HG03571 (cell line): ENCODE results near the gene ARFGEF3.
"Not testable (repeated sequence)": the region's sequence is repeated elsewhere in the genome, so short reads cannot be mapped to it uniquely, and the experiment has no call there.

Source experiments
- ATAC-seq: cut with Tn5 transposase; IDR thresholded peaks from one replicate; pipeline ENCODE4 v1.9.1; 2021; ENCODE audit not compliant: unreplicated experiment

Gene ARFGEF3

DNA sequence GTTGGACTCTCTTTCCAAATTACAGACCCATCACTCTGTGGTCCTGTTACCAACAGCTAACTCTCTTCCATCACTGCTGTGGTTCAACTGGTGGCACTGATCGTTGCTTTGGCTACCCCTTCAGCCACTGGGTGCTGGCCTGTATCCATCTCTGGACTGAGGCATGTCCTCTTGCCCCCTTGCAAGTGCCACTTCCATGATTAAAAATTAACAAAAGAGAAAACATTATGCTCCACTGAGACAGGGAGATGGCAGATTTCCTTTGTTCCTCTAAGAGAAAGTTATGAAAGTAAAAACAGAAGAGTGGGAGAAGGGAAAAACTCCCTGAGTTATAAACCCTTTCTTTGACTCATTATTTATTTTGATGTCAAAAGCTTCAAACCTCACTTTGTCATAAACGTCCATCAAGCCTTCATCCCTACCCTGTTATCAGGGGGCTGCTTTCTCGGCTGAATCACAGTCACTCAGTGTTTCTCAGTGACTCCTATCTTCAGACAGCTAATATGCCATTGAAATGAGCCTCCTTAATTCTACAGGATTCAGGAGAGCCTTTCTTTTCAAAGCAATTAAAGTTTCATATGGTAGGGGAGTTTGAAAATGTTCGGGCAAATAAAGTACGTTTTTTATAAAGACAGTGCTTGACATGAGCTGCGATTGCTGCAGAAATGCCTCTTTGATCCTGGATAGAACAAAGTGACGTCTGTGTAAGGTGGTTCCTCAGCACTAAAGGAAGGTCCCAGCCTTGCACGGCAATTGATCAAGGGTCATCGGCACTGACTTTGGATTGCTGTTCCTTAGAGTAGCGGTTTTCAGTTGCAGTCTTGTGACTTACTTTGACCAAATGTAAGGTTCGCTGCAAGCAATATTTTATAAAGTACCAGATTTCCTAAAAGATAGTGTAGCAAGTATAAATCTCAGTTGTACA lies 106.5 kb downstream of the ARFGEF3 start:
- no peak for ATAC-seq

DNA sequence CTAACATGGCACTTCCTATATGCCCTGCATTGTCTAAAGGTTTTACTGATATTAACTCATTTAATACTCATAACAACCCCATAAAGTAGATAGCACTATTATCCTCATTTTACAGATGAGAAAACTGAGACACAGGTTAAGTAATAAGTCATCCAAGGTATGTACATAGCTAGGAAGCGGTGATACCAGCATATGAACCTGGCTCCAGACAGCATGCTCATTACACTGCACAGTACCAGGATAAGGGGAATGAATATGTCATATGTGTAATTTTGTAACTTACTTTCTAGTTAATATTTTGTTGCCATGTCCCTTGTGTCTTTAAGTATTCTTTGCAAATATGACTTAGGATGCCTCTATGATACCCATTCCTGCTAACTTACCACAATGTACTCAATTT lies 109.7 kb downstream of the ARFGEF3 start:
- ATAC-seq = no peak

DNA sequence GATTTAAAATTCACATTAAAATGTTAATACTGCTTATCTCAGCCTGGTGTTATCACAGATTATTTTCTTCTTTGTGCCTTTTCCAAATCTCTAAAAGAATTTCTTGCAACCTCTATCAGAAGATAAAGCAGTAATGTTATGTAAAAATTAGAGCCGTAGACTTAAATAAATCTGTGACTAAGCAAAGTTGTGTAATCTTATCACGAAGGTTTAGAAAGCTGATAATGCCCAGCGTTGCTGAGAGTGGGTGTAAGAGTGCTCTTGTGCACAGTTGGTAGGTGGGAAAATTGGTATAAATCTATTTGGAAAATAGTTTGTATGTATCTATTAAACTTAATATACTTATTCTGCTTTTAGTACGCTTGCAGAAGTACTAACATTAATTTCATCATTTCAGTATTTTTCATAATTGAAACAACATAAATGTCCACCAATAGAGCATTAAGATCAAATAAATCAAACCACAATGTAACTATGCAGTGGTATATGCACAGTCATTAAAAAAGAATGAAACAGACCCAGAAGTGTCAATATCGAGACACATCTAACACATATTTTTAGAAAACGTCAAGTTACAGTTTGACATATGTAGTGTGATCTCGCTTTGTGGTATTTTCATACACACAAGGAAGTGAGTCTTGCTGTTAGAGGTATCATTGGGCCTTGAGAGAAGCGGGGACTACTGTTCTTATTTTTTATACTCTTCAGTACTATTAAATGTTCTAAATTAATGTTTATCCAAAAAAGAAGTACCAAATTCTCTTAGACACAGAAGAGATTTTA lies 111.0 kb downstream of the ARFGEF3 start:
- ATAC-seq = no peak

DNA sequence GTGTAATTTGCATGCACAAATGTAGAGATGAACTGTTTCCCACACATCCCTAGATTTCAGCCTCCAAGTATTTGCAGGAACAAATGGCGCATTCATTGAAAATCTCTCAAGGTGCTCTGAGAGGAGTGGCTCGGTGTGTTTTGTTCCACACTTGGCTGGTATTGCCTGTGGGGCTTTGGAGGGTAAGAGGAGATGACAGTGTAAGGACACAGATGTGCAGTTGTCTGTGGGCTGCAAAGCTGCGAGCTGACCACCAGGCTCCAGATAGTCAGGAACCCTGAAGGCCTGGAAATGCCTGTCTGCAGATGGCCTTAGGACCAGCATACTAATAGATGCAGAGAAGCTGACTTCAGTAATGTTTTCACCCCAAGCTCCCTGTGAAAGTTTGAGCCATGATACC lies 114.2 kb downstream of the ARFGEF3 start:
- no peak for ATAC-seq

DNA sequence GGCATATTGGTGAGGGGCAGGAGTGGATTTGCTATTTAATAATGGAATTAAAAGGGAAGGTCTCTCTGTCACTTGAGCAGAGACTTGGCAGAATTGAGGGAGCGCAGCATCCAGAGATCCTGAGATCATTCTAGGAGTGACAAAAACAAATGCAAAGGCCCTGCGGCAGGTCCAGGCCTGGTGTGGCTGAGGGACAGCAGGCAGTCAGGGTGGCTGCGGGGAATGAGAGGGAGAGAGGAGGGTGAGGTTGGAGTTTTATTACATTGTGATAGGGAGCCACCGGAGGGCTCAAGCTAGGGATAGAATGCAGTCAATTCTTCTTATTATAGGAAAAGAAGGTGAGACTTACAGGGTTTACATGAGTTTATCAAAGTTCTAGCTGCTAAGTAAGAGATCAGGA lies 116.1 kb downstream of the ARFGEF3 start:
- ATAC-seq = no peak

DNA sequence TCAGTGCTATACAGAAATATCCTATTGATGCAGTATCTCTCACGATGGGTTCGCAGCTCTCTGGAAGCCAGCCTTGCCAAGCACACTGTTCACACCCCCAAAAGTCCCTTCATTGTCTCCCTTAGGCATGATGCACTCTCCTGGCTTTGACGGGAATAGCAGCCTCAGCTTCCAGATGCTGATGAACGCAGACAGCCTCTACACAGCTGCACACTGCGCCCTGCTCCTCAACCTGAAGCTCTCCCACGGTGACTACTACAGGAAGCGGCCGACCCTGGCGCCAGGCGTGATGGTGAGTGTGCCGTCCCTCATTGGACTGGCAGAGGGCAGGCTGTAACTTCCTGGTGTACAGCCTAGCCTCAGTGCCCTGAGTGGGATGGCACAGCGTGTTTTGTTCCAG lies 116.6 kb downstream of the ARFGEF3 start:
- no peak for ATAC-seq

DNA sequence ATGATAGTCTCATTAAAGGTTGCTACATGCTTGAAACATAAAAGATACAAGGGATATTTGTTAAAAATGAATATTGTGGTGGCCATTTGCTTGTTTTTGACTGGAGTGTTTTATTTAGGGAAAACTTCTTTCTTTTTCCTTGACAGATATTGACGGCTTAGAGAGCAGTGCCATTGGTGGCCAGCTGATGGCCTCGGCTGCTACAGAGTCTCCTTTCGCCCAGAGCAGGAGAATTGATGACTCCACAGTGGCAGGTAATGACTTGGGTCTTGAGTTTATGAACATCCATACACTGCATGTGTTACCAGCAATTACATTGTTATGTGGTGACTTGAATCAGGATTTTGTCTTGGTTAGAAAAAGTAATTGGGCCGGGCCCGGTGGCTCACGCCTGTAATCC lies 124.1 kb downstream of the ARFGEF3 start:
- no peak for ATAC-seq

DNA sequence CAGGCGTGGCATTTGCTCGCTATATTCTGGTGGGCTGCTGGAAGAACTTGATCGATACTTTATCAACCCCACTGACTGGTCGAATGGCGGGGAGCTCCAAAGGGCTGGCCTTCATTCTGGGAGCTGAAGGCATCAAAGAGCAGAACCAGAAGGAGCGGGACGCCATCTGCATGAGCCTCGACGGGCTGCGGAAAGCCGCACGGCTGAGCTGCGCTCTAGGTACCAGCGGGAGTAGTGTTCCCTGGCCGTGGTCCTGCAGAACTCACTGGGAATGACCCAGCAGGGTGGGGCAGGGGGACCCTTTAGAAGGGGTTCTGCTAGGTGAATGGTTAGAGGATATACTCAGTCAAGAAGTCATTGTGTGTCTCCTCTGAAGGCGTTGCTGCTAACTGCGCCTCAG lies 125.0 kb downstream of the ARFGEF3 start:
- ATAC-seq = no peak

DNA sequence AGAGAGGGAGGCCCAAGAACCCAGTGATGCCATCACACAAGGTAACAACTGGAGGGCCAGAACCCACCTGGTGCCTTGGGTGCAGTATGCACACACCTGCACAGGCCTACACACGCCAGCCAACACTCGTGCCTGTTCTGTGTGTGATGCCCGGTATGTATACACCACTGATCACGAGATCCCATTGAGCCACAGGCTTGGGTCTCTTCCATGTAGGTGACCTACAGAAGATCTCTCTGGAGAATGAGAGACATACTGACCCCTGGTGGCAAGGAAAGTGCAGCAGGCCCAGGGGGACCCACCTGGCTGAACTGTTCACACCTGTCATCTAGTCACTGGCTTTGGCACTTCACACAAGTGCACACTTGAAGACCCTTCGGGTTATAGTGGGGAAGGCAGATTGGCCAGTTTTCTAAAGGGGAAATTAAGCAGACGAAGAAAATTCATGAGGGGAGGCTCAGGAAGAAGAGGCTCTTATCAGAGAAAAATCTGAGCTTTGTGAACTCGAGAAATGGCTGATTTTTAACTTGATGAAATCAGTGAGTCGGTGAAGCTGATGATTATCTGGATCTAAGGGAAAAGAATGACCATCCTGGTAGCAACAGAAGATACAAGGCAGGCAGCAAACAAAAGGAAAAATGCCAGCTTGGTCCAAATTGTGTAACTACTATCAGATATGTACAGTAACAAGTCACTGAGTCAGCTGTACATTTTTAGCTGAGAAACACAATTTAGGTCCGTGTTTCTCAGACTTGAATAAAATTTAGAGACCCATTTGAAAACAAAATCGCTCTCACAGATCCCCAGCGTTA lies 125.6 kb downstream of the ARFGEF3 start:
- ATAC-seq = no peak

DNA sequence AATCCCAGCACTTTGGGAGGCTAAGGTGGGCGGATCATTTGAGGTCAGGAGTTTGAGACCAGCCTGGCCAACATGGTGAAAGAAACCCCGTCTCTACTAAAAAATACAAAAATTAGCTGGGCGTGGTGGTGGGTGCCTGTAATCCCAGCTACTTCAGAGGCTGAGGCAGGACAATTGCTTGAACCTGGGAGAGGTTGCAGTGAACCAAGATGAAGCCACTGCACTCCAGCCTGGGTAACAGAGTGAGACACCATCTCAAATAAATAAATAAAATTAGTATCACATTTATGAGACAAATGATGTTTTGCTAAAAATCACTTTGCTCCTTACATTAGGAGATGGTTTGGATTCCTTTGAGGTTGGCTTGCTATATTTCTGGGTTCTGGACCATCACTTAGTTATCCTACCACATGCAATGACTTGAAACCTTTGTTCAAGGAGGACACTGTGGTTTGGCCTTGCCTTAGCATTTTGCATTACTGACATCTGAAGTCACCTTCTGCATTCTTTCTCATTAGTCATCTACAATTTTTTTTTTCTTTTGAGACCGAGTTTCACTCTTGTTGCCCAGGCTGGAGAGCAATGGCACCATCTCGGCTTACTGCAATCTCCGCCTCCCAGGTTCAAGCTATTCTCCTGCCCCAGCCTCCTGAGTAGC lies 126.8 kb downstream of the ARFGEF3 start:
- ATAC-seq = not testable (repeated sequence)

DNA sequence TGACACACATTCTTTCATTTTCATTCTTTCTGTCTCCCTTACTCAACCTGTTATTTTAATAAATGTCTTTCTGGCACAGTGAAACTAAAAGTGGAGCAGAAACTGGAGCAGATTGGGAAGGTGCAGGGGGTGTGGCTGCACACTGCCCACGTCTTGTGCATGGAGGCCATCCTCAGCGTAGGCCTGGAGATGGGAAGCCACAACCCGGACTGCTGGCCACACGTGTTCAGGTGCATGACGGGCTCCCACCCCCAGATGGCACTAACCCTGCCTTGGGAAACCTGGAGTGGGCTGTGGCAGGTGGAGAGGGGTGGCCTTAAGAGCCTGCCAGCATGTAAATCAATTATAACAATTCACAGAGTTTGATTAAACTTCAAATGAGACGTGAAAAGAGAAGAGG lies 128.0 kb downstream of the ARFGEF3 start:
- ATAC-seq = no peak

DNA sequence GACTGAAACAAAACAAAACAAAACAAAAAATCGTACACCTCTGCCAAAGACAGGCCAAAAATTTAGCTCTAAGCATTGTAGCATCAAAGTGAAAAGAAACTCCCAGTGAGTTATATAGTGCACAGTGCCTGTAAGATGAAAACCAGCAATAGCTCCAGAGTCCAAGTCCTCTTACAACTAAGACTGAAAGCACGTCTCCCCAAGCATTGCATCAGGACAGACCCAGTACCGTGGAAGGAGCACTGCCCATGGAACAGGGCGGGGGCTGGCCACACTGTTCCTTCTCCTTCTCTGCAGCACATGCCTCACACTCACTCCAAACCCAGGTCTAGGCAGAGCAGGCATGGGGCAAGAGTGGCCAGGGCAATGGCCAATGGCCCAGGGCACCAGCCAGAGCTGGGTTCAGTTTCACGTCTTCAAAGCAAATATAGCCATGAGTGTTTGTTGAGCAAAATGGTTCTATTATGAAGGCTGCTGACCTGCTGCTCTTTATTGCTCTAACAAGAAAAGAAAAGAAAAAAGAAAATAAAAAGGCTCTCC lies 128.8 kb downstream of the ARFGEF3 start:
- ATAC-seq = no peak

DNA sequence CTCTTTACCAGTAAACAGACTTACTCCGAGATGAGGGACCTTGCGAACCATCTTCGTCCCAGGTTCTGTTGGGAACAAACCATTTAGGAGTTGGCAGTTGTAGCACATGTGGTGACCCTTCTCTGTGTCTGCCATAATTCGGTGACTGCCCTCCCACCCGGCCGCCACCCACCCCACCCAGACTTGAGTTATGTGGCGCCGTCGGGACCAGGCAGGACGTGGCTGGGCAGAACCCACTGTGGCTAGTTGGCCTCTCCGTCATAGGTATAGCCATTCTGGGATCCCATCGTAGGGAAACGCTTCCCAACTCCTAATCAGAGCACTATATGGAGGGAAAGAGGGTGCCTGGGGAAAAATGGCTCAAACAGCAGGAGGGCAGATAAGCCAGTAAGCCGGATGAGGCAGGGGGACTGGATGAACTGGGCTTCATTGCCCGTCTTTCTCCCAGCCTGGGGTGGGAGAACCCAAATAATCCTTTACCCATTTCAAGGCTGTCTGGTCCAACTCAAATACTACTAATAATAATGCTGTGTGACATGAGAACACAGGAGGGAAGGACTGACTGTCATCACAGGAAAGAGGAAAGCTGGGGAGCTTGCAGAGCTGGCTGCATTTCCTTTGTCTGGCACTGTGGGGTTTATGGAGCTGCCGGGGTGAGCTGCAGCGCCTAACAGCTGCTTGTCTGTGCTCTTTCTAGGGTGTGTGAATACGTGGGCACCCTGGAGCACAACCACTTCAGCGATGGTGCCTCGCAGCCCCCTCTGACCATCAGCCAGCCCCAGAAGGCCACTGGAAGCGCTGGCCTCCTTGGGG lies 129.5 kb downstream of the ARFGEF3 start:
- ATAC-seq = no peak

DNA sequence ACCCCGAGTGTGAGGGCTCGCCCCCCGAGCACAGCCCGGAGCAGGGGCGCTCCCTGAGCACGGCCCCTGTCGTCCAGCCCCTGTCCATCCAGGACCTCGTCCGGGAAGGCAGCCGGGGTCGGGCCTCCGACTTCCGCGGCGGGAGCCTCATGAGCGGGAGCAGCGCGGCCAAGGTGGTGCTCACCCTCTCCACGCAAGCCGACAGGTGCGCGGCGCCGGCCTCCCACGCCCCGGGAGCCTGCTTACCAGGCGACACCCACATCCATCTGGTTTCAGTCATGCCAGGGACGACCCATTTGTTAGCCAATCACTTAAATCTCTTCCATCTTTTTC lies 130.1 kb downstream of the ARFGEF3 start:
- no peak for ATAC-seq

DNA sequence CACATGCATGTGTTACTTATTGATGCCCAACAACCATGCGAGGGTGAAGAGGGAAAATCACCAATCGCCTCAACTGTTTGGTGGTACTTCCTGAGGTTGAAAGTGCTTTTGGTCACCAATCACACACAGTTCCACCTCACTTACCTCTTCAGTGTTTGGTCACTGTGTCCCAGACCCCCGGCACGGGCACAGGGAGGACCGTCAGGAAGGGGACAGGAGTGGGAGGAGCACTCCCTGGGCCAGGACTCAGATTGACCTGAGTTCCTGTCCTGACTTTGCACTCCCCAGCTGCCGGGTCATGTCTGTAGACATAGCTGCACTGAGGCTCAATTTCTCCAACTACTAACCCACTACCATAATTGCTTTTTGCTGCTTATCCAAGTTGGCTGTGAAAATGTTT lies 130.7 kb downstream of the ARFGEF3 start:
- ATAC-seq = no peak

DNA sequence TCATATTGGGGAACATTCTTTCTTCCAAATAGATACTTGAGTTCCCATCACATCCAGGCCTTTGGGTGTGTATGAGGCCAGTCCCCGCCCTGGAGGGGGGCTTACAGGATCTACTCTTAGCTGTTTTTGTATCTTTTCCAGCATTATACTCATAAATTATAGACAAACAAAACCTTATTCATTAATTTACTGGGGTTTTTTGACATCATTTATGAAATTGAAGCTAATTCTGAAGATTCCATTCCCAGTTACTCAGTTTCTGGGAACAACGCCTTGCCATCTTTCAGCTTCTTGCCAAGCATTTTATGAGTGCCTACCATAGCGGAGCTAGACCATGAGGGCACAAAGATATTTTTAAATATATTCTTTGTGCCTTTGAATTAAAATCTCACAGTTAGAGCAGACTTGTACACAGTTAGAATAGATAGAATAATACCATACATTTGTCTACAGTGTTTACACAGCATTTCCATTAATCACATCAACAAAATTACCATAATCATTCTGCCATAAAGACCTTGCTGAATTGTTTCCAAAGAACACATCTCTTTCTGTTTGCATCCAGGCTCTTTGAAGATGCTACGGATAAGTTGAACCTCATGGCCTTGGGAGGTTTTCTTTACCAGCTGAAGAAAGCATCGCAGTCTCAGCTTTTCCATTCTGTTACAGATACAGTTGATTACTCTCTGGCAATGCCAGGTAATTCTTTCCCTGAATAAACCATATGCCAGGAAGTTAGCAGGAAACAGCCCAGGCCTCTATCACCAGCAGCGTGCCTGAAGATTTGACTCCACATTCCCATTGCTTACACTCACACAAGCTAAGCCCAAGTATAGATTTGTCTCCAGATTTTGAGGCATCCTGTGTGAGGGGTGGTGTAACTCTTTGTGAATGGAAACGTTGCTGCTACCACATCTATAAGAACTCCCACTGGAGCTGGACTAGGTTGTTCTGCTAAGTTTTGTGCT lies 132.0 kb downstream of the ARFGEF3 start:
- ATAC-seq = no peak

DNA sequence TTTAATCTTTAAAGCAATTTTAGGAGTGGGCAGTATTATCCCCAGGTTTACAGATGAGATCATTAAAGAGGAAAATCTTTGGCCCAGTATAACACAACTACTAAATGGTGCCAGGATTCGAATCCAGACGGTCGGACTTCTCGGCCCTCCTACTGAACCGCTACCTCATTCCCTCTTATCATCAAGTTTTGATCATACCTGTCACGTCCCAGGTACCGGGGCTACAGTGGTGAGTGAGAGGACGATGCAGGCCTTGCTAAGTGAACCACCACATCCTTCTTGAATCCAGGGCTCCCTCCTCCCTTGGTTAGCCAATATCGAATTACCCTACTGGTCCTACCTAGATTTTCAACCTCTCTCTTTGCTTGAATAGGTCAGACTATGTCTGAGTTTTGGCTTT lies 134.6 kb downstream of the ARFGEF3 start:
- no peak for ATAC-seq

DNA sequence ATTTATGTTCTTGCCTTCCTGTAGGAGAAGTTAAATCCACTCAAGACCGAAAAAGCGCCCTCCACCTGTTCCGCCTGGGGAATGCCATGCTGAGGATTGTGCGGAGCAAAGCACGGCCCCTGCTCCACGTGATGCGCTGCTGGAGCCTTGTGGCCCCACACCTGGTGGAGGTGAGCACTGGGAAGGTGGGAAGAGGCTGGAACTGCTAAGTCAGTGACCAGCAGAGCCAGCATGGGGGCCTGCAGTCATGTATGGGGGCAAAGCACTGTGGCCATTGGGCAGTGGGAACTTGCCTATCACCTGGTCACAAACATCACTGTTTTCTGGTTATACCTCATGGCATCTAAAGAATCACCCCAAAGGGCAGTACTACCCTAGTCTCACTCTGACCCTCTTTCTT lies 135.0 kb downstream of the ARFGEF3 start:
- ATAC-seq = no peak
